Smooth muscle cell (in vitro differentiated cells): ENCODE results near the gene CREB3L2. TPM values are rescaled to one million over a fixed set of nuclear protein-coding genes. Genes with fewer than 3 reads are reported as not detected.
A peak's percentile ranks its signal among the peaks of the same experiment; 100 is the strongest.

Experiments
- DNase-seq: peaks from one replicate; lab custom pipeline; 2025; ENCODE audit not compliant: unreplicated experiment; lab: John Stamatoyannopoulos, UW
- H2AFZ ChIP-seq: fragments of 200-600 bp; sonication (generic); 2 replicates; pipeline ENCODE4 v1.6.0; 2016; ENCODE audit warnings: antibody characterized with exemption, low read depth, mild to moderate bottlenecking
- H3F3A ChIP-seq: fragments of 200-600 bp; sonication (generic); 2 replicates; pipeline ENCODE4 v1.6.0; 2017; ENCODE audit warnings: antibody characterized with exemption, low read depth
- H3K27ac ChIP-seq: fragments of 200-600 bp; sonication (generic); 2 replicates; pipeline ENCODE4 v1.5.1; 2016; ENCODE audit warnings: low read depth, mild to moderate bottlenecking
- H3K27me3 ChIP-seq: fragments of 200-600 bp; sonication (generic); 2 replicates; pipeline ENCODE4 v1.6.1; 2016; ENCODE audit warnings: low read depth, mild to moderate bottlenecking
- H3K36me3 ChIP-seq: fragments of 200-600 bp; sonication (generic); 2 replicates; pipeline ENCODE4 v1.5.1; 2016; ENCODE audit warnings: low read depth
- H3K4me1 ChIP-seq: fragments of 200-600 bp; sonication (generic); 2 replicates; pipeline ENCODE4 v1.5.1; 2016; ENCODE audit warnings: low read depth
- H3K4me2 ChIP-seq: fragments of 200-600 bp; sonication (generic); 2 replicates; pipeline ENCODE4 v1.6.0; 2016; ENCODE audit warnings: mild to moderate bottlenecking
- H3K4me3 ChIP-seq: fragments of 200-600 bp; sonication (generic); 2 replicates; pipeline ENCODE4 v1.5.1; 2016; ENCODE audit warnings: mild to moderate bottlenecking
- H3K79me2 ChIP-seq: fragments of 200-600 bp; sonication (generic); 2 replicates; pipeline ENCODE4 v1.6.0; 2016; ENCODE audit warnings: low read depth, mild to moderate bottlenecking
- H3K9ac ChIP-seq: fragments of 200-600 bp; sonication (generic); 2 replicates; pipeline ENCODE4 v1.6.0; 2016; ENCODE audit warnings: low read depth
- H3K9me3 ChIP-seq: fragments of 200-600 bp; sonication (generic); replicated peaks from 2 replicates; pipeline ENCODE4 v1.5.1; 2016; ENCODE audit warnings: low read depth
- H4K20me1 ChIP-seq: fragments of 200-600 bp; sonication (generic); 2 replicates; pipeline ENCODE4 v1.6.0; 2016; ENCODE audit warnings: low read depth
- CTCF ChIP-seq: fragments of 200-600 bp; sonication (generic); IDR thresholded peaks from 2 replicates; pipeline ENCODE4 v1.5.1; 2017; ENCODE audit warnings: borderline replicate concordance, mild to moderate bottlenecking, antibody characterized with exemption; ENCODE audit not compliant: insufficient read depth, poor library complexity, severe bottlenecking
- WGBS: methylation state at CpG from one replicate; pipeline ENCODE4 v1.1.7; 2016; ENCODE audit warnings: low lambda C conversion rate; 5-methylcytosine and 5-hydroxymethylcytosine counted together
- polyA plus RNA-seq: library from polyadenylated mRNA; unstranded; fragments of >200 nt; fragmentation: Nextera tagmentation; extraction: Ambion mirVana; gene quantifications from 2 replicates; pipeline ENCODE4 v1.2.1, GENCODE V29; 2016
- total RNA-seq: library from RNA; depleted of rRNA; stranded (reverse); fragments of >200 nt; gene quantifications from 2 replicates; pipeline ENCODE4 v1.2.3, GENCODE V29; 2014

CREB3L2 gene
- total and polyA plus RNA-seq, 2 experiments from 2014 or later: 27.4 to 69.1 TPM

GRCh38 chr7:137957887-137958286 lies 44.0 kb downstream of the CREB3L2 start:
- peak overlapping the region; percentile 30 for H3K4me2 ChIP-seq
- H3F3A ChIP-seq: peaks cover 21% of the 10 kb centered on the region
- H3K27ac ChIP-seq: peak overlapping the region; percentile 97
- peaks cover 81% of the 10 kb centered on the region for H3K79me2 ChIP-seq
- H3K4me1 ChIP-seq: peaks cover 26% of the 10 kb centered on the region
- 90% methylated on average over 3 of the region's 3 CpGs for WGBS
- no peak overlapping the region for H3K9ac ChIP-seq
- no peaks in the 10 kb centered on the region for H3K36me3 ChIP-seq
- no peak overlapping the region for H3K4me3 ChIP-seq
- no peak for TF ChIP-seq CTCF
- no peaks in the 10 kb centered on the region for H3K27me3 ChIP-seq
- DNase-seq: no peak
- H2AFZ ChIP-seq: no peak overlapping the region
- H4K20me1 ChIP-seq: peaks cover 93% of the 10 kb centered on the region
- no peaks in the 10 kb centered on the region for H3K9me3 ChIP-seq

- peak overlapping the region; percentile 97 for H3K27ac ChIP-seq
- H3F3A ChIP-seq: peaks cover 21% of the 10 kb centered on the region
- H3K79me2 ChIP-seq: peaks cover 81% of the 10 kb centered on the region
- 80% methylated on average over 5 of the region's 5 CpGs for WGBS
- no peak overlapping the region for H2AFZ ChIP-seq
- no peak overlapping the region for H3K4me2 ChIP-seq
- no peaks in the 10 kb centered on the region for H3K36me3 ChIP-seq
- H3K9ac ChIP-seq: no peak overlapping the region
- no peak for TF ChIP-seq CTCF
- peaks cover 90% of the 10 kb centered on the region for H4K20me1 ChIP-seq
- H3K9me3 ChIP-seq: no peaks in the 10 kb centered on the region
- no peaks in the 10 kb centered on the region for H3K27me3 ChIP-seq
- no peak overlapping the region for H3K4me3 ChIP-seq
- no peak for DNase-seq
- H3K4me1 ChIP-seq: peaks cover 32% of the 10 kb centered on the region
Measured at GRCh38 chr7:137956591-137956990, 45.3 kb downstream of the CREB3L2 start.

GRCh38 chr7:137956183-137956582 lies 45.7 kb downstream of the CREB3L2 start:
- Histone ChIP-seq H3K9me3 (no peaks in the 10 kb centered on the region), H4K20me1 (peaks cover 90% of the 10 kb centered on the region), H3K9ac (no peak overlapping the region), H3K27ac (peak overlapping the region; percentile 97), H3K79me2 (peaks cover 81% of the 10 kb centered on the region), H3K36me3 (no peaks in the 10 kb centered on the region), H3K4me1 (peaks cover 32% of the 10 kb centered on the region), H3F3A (peaks cover 21% of the 10 kb centered on the region), H3K4me2 (no peak overlapping the region), H3K27me3 (no peaks in the 10 kb centered on the region), H3K4me3 (no peak overlapping the region), H2AFZ (no peak overlapping the region)
- 91% methylated on average over 5 of the region's 5 CpGs for WGBS
- DNase-seq: no peak
- no peak for TF ChIP-seq CTCF

GRCh38 chr7:137954614-137955013 lies 47.3 kb downstream of the CREB3L2 start:
- Histone ChIP-seq H3K27ac (peak overlapping the region; percentile 97), H3K4me2 (peak overlapping the region; percentile 63), H3K9me3 (no peaks in the 10 kb centered on the region), H3K27me3 (no peaks in the 10 kb centered on the region), H3K4me1 (peaks cover 32% of the 10 kb centered on the region), H3K4me3 (no peak overlapping the region), H3F3A (peaks cover 21% of the 10 kb centered on the region), H3K36me3 (no peaks in the 10 kb centered on the region), H3K79me2 (peaks cover 81% of the 10 kb centered on the region), H4K20me1 (peaks cover 92% of the 10 kb centered on the region), H3K9ac (peak overlapping the region; percentile 93), H2AFZ (no peak overlapping the region)
- no peak for TF ChIP-seq CTCF
- 5% methylated on average over 2 of the region's 2 CpGs for WGBS
- no peak for DNase-seq
